GM18873 (cell line): ENCODE data around the gene TFPI.
"Not testable (repeated sequence)": the region's sequence is repeated elsewhere in the genome, so short reads cannot be mapped to it uniquely, and the experiment has no call there.

Experiments
- ATAC-seq: cut with Tn5 transposase; IDR thresholded peaks from one replicate; pipeline ENCODE4 v1.9.1; 2021; ENCODE audit warnings: mild to moderate bottlenecking, moderate library complexity, moderate number of reproducible peaks; ENCODE audit not compliant: unreplicated experiment, low FRiP score

Gene TFPI

DNA sequence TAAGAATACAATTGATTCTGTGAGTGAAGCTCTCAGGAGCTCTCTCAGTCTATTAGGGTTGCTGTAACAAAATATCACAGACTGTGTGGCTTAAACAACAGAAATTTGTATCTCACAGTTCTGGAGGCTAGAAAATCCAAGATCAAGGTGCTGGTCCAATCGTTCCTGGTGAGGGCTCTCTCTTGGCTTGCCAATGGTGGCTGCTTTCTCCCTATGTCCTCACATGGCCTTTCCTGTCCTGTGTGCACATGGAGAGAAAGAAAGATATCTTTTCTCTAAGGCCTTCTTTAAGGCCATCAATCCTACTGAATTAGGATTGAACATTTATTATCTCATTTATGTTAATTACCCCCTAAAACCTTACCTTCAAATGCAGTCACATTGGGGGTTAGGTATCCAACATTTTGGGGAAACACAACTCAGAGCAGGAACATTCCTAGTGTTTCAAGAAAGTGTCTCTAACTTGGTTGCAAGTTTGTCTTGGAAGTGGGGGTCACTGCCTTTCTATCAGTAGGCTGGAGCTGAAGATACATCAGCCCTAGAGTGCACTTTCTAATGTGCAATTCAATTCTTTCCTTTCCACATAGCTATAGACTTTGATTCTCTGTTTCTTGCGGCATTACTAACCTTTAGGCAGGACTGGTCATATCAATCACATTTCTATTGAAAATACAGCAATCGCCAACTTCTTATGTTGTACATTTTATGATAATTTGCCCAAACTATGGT is 24.8 kb downstream of the TFPI start:
- ATAC-seq: no peak

GRCh38 chr2:187528042-187528441 is 26.2 kb downstream of the TFPI start:
- ATAC-seq: no peak

- no peak for ATAC-seq
Measured at GRCh38 chr2:187527262-187527661, 27.0 kb downstream of the TFPI start.

DNA sequence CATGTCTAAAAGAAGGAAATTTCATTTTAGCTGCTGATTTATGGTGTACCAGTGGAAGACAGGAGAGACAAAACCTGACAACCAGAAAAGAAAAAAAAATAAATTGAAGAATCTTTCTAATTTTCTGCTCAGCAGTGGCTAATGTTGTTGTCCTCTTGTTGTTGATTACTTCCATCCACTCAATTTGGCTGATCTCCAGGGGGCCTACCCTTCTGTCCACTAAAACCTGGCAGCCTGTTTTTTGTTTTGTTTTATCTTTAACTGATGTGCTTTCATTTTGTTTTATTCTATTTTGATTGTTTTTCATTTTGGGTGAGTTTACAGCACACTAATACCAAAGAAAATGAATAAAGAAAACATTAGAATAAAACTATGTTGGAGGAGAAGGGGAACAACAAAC is 27.4 kb downstream of the TFPI start:
- no peak for ATAC-seq

DNA sequence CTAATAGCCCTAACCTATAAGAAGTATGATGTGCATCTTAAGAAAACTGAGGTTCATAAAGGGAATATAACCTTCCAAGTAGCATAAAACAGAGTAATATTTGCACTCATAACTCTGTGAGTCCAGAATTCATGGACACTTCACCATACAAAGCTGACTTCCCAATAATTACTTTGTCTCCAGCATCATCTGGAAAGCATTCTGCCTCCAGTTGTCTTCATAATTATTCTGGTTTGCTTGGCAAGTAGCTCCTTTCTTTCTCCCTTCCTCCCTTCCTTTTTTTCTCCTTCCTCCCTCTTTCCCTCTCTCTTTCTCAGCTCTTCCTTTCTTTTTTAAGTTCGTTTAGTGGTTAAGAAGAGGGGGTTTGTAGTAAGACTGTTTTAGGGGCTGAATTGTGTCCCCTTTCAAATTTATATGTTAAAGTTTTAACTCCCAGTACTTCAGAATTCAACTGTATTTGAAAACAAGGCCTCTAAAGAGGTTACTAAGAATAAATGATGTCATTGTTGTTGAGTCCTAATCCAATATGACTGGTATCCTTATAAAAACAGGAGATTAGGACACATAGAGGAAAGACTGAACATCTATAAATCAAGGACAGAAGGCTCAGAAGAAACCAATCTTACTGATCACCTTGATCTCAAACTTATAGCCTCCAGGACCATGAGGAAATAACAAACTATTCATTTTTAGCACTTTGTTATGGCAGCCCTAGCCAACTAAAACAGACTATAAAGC is 28.9 kb downstream of the TFPI start:
- ATAC-seq: no peak

- no peak for ATAC-seq
Measured at GRCh38 chr2:187523325-187523724, 30.9 kb downstream of the TFPI start.

GRCh38 chr2:187520121-187520624 is 34.1 kb downstream of the TFPI start:
- no peak for ATAC-seq

DNA sequence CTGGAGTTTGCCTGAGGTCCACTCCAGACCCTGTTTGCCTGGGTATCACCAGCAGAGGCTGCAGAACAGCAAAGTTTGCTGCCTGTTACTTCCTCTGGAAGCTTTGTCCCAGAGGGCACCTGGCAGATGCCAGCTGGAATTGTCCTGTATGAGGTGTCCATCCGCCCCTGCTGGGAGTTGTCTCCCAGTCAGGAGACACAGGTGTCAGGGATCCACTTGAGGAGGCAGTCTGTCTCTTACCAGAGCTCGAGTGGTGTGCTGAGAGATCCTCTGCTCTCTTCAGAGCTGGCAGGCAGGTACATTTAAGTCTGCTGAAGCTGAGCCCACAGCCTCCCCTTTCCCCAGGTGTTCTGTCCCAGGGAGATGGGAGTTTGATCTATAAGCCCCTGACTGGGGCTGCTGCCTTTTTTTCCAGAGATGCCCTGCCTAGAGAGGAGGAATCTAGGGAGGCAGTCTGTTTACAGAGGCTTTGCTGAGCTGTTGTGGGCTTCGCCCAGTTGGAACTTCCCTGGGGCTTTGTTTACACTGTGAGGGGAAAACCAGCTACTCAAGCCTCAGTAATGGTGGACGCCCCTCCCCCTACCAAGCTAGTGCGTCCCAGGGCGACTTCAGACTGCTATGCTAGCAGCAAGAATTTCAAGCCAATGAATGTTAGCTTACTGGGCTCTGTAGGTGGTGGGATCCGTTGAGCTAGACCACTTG is 34.7 kb downstream of the TFPI start:
- no peak for ATAC-seq

- not testable (repeated sequence) for ATAC-seq
Measured at GRCh38 chr2:187517750-187518361, 36.4 kb downstream of the TFPI start.

DNA sequence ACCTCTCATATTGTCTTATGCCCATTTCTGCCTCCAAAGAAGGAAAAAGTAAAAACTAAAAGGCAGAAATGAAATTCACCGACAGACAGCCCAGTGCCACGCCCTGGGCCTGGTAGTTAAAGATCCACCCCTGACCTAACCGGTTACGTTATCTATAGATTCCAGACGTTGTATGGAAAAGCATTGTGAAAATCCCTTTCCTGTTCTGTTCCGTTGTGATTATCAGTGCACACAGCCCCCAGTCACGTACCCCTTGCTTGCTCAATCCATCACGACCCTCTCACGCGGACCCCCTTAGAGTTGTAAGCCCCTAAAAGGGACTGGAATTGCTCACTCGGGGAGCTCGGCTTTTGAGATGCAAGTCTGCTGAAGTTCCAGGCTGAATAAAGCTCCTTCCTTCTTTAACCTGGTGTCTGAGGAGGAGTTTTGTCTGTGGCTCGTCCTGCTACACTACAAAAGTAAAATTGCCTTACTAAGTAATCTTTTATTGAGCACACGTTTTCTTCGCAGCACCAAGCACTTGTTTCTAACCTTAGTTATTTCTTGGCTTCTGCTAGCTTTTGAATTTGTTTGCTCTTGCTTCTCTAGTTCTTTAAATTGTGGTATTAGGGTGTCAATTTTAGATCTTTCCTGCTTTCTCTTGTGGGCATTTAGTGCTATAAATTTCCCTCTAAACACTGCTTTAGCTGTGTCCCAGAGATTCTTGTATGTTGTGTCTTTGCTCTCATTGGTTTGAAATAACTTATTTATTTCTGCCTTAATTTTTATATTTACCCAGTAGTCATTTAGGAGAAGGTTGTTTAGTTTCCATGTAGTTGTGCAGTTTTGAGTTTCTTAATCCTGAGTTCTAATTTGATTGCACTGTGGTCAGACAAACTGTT is 37.4 kb downstream of the TFPI start:
- ATAC-seq: not testable (repeated sequence)

- no peak for ATAC-seq
Measured at GRCh38 chr2:187514930-187515329, 39.3 kb downstream of the TFPI start.

- not testable (repeated sequence) for ATAC-seq
Measured at GRCh38 chr2:187514235-187514829, 39.9 kb downstream of the TFPI start.

DNA sequence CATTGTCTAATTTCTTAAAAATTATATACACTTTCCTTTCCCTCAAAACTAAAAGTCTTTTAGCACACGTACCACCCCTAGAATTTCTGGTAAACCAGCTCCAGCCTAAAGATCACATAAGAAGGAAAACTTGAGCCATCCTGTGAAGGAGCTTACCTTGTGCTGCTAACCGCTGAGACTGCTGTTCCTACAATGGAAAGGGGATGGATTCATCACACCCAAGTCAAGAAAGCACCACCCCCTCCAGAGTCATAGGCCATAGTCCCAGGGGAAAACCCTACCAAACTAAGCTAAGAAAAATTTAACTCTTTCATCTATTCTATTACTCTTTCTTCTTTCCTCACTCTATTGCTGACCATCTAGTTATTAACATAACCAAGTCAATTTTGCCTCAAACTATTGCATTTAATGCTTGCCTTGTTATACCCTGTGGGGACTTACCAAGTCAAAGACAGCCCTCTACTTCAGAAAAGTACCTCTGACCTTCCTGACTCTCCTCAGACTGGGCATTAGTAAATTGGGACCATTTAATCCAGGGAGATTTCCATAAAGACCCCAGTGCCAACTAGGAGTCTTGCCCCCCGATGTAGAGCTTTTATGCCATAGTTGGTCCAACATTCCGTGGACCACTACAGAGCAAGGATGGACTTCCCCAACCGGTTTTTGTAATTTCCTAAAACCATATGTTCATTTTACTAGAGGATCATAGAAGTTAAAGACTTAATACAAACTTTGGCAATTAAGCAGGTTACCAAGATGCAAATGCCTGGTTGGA is 40.6 kb downstream of the TFPI start:
- not testable (repeated sequence) for ATAC-seq

GRCh38 chr2:187511356-187512315 is 42.6 kb downstream of the TFPI start:
- no peak for ATAC-seq

- ATAC-seq: not testable (repeated sequence)
Measured at GRCh38 chr2:187510419-187511355, 43.5 kb downstream of the TFPI start.

DNA sequence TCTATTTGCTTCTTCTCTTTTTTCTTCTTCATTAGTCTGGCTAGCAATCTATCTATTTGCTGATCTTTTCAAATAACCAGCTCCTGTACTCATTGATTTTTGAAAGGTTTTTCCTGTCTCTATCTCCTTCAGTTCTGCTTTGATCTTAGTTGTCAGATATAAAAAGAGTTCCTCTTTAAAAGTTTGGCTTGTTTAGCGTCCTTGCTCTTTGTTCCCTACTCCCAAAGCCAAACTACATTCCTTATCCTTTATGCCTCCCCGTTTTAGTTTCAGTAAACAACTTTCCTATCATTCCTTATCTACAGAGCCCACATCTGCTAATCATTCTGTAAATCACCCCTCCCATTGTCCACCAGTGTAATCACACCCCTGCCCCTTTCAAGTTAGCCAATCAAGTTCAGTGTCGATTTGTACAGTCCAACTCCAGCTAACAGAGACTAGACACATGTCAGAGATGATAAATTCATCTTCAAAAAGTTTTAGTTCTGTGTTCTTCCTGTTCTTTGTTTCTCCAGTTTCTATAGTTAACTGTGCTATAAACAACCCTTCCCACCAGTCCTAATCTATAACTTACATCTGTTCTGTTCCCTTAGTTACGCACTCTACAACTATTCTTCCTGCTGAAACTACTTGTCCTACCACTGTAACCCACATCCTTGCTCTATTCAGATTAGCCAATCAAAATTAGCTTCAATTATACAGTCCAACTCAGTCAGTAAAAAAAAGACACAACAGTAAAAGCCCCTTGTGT is 44.4 kb downstream of the TFPI start:
- ATAC-seq: no peak
